Measurements from ENCODE around the gene CBX8. TPM values are rescaled to one million over a fixed set of nuclear protein-coding genes. Genes with fewer than 3 reads are reported as not detected.

Gene CBX8
- total and polyA plus RNA-seq, 2 donors (not counting 3 experiments of a cell fraction or from before 2014, with no cell fraction given), result 0.69 to 3.1 TPM

DNA sequence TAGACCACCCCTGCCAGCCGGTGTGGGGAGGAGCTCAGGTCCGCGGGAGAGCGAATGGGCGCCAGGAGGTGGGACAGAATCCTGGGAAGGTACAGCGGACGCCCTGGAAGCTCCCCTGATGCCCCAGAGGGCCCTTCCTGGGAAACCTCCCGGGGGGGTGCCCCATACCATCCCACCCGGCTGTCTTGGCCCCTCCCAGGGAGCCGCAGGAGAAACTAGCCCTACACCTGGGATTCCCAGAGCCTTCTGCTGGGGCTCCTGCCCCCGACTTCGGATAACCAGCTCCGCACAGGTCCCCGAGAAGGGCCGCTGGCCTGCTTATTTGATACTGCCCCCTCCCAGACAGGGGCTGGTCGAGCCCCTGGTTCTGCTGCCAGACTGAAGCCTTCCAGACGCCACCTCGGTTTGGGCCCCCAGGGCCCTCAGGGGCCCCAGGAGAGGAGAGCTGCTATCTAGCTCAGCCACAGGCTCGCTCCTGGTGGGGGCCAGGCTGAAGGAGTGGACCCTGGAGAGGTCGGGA lies 45.3 kb upstream of the CBX8 start:
- H3K27me3 ChIP-seq (ENCODE audit: control insufficient read depth in 2 of 2, insufficient read depth in 2 of 2, low read length in 2 of 2), result peaks cover 35 to 51% of the 10 kb centered on the region in 2 experiments
- no peak overlapping the region for H2AFZ ChIP-seq (ENCODE audit: low read depth, low read length)
- H3K9me3 ChIP-seq (replicated peaks; ENCODE audit: control insufficient read depth, insufficient read depth, low read length), result no peaks in the 10 kb centered on the region
- no peak overlapping the region for H3K27ac ChIP-seq (ENCODE audit: insufficient read depth, low read depth, low read length)
- no TSS peak for BruUV-seq (replicated peaks)
- DNase-seq (ENCODE audit: low read depth, low spot score) (no peak), FAIRE-seq (no peak)
- dilution Hi-C loops (cut with MboI; ENCODE audit: extremely low pct_ligation_motif_present, low sequenced_read_pairs), result no loop called here
- H3K9me1 ChIP-seq (replicated peaks; ENCODE audit: control insufficient read depth, extremely low read depth, insufficient read depth, low read length), result no peaks in the 10 kb centered on the region
- no peaks in the 10 kb centered on the region for H4K20me1 ChIP-seq (replicated peaks; ENCODE audit: control insufficient read depth, extremely low read depth, insufficient read depth, low read length)
- no peaks in the 10 kb centered on the region for H3K36me3 ChIP-seq (ENCODE audit: control insufficient read depth in 2 of 2, extremely low read depth in 1 of 2, insufficient read depth in 2 of 2, low read length in 2 of 2)
- H3K9ac ChIP-seq (replicated peaks; ENCODE audit: extremely low read depth, insufficient read depth, low read length), result no peak overlapping the region
- intact Hi-C loops (cut with micrococcal nuclease), result loop anchor here (5.0 kb wide), 1 partner anchor 90 kb away; no protein-coding TSS in a partner anchor
- H3K4me2 ChIP-seq (ENCODE audit: insufficient read depth, low read length), result no peak overlapping the region
- no peak overlapping the region for H3K4me3 ChIP-seq (replicated peaks in 1 of 3; ENCODE audit: insufficient read depth in 1 of 3, low read depth in 1 of 3, low read length in 3 of 3)
- ChIA-PET CTCF (interaction anchor here (0.6 to 5.5 kb wide), 3 partner anchors 11 to 31 kb away, joined by 3 to 59 read pairs (median 3); no protein-coding TSS in a partner anchor), POLR2A (no interaction called here)
- H3K79me2 ChIP-seq (ENCODE audit: control insufficient read depth, insufficient read depth, low read length), result no peaks in the 10 kb centered on the region
- peaks cover 18% of the 10 kb centered on the region for H3K4me1 ChIP-seq (ENCODE audit: control insufficient read depth, extremely low read depth, insufficient read depth, low read length)
- TF ChIP-seq EZH2 (IDR thresholded peaks at IDR 0.05; ENCODE audit: borderline replicate concordance, low read depth, low read length, severe bottlenecking) (peak; percentile 97), JUN (IDR thresholded peaks at IDR 0.05; ENCODE audit: borderline replicate concordance, insufficient read depth, insufficient read length, low read depth) (no peak)

DNA sequence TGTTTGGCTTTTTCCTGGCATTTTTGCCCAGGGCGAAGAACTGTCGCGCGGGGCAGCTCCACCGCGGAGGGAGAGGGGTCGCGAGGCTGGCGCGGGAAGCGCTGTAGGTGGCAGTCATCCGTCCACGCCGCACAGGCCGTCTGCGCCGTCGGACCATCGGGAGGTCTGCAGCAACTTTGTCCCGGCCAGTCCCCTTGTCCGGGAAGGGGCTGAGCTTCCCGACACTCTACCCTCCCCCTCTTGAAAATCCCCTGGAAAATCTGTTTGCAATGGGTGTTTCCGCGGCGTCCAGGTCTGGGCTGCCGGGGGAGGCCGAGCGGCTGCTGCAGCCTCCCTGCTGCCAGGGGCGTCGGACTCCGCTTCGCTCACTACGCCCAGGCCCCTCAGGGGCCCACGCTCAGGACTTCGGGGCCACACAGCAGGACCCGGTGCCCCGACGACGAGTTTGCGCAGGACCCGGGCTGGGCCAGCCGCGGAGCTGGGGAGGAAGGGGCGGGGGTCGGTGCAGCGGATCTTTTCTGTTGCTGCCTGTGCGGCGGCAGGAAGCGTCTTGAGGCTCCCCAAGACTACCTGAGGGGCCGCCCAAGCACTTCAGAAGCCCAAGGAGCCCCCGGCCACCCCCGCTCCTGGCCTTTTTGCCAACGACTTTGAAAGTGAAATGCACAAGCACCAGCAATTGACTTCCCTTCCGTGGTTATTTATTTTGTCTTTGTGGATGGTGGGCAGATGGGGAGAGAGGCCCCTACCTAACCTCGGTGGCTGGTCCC lies 44.7 kb upstream of the CBX8 start:
- Histone ChIP-seq H3K27me3 (ENCODE audit: control insufficient read depth in 2 of 2, insufficient read depth in 2 of 2, low read length in 2 of 2) (peaks cover 35 to 51% of the 10 kb centered on the region in 2 experiments), H3K36me3 (ENCODE audit: control insufficient read depth in 2 of 2, extremely low read depth in 1 of 2, insufficient read depth in 2 of 2, low read length in 2 of 2) (no peaks in the 10 kb centered on the region), H3K4me1 (ENCODE audit: control insufficient read depth, extremely low read depth, insufficient read depth, low read length) (peaks cover 18% of the 10 kb centered on the region), H4K20me1 (replicated peaks; ENCODE audit: control insufficient read depth, extremely low read depth, insufficient read depth, low read length) (no peaks in the 10 kb centered on the region), H3K4me2 (ENCODE audit: insufficient read depth, low read length) (no peak overlapping the region), H3K79me2 (ENCODE audit: control insufficient read depth, insufficient read depth, low read length) (no peaks in the 10 kb centered on the region), H3K9ac (replicated peaks; ENCODE audit: extremely low read depth, insufficient read depth, low read length) (no peak overlapping the region), H3K9me1 (replicated peaks; ENCODE audit: control insufficient read depth, extremely low read depth, insufficient read depth, low read length) (no peaks in the 10 kb centered on the region), H3K9me3 (replicated peaks; ENCODE audit: control insufficient read depth, insufficient read depth, low read length) (no peaks in the 10 kb centered on the region), H3K27ac (ENCODE audit: insufficient read depth, low read depth, low read length) (no peak overlapping the region), H2AFZ (ENCODE audit: low read depth, low read length) (no peak overlapping the region), H3K4me3 (replicated peaks in 1 of 3; ENCODE audit: insufficient read depth in 1 of 3, low read depth in 1 of 3, low read length in 3 of 3) (no peak overlapping the region)
- POLR2A ChIA-PET, result no interaction called here
- no peak for DNase-seq (ENCODE audit: low read depth, low spot score)
- TF ChIP-seq EZH2 (IDR thresholded peaks at IDR 0.05; ENCODE audit: borderline replicate concordance, low read depth, low read length, severe bottlenecking) (peak; percentile 75), GATA2 (IDR thresholded peaks at IDR 0.05; ENCODE audit: insufficient read depth, insufficient read length, low read depth, low read length) (no peak)
- FAIRE-seq, result no peak
- dilution Hi-C loops (cut with MboI; ENCODE audit: extremely low pct_ligation_motif_present, low sequenced_read_pairs) (no loop called here), intact Hi-C loops (cut with micrococcal nuclease) (loop anchor here (5.0 kb wide), 1 partner anchor 91 kb away; no protein-coding TSS in a partner anchor)
- CTCF ChIA-PET, result interaction anchor here (0.6 to 5.5 kb wide), 7 partner anchors 11 to 96 kb away, joined by 3 to 59 read pairs (median 6); no protein-coding TSS in a partner anchor
- no TSS peak for BruUV-seq (replicated peaks)
